GM10847 (cell line): ENCODE data around the gene GSKIP.

Experiments
- POLR2A ChIP-seq: IDR thresholded peaks from 2 replicates; pipeline ENCODE4 v1.6.1; 2011; ENCODE audit not compliant: insufficient read length; ENCODE audit errors: extremely low read depth

Gene GSKIP

DNA sequence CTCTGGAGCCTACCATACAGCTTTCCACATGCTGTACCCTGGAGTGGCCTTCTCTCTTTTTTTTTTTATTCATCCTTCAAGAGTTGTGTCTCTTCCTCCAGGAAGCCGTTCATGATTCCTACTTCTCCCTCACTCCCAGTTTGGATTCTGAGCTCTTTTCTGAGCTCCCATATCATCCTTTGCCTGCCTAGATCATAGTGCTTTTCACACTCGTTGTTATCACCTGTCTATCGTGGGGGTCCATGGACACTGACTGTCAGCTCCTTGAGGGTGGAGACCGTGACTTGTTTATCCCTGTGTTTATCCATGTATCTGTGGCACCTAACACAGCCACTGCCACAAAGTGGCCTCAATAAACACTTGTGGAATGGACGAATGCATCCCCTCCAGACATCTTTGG lies 35.6 kb downstream of the GSKIP start:
- no peak for TF ChIP-seq POLR2A

DNA sequence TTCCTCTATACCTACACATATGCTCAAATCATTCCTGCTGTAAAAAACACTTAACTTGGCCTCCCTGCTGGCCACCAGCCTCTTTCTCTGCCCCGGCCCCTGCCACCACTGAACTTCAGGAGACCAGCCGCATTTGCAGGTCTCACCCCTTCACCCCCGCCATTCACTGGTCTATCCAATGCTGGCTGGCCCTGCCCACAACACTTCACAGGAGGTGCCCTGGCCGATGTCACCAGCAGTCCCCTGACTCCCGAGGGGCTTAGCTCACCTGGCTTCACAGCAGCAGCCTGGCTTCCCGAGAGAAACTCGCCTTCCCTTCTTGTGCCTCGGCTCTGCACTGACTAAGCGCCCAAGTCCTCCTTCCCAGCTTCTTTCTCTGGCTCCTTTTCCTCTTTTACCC lies 36.1 kb downstream of the GSKIP start:
- TF ChIP-seq POLR2A: no peak

DNA sequence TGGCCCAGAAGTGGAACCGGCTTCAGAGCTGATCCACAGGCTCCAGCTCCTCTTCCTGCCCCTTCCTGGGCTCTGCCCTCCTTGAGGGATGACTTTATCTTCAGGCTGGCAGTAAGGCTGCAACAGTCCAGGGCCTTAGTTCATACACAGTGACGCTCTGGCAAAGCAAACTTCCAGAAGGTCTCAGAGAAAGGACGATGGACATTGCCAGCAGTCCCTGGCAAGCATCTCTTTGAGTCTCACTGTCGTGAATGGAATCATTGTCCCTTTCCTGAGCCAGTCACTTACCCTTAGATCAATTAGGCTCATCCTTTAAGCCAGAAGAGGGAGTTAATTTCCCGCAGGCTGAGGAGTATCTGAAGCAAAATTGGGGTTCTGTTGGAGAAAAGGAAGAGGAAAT lies 37.2 kb downstream of the GSKIP start:
- TF ChIP-seq POLR2A: no peak

DNA sequence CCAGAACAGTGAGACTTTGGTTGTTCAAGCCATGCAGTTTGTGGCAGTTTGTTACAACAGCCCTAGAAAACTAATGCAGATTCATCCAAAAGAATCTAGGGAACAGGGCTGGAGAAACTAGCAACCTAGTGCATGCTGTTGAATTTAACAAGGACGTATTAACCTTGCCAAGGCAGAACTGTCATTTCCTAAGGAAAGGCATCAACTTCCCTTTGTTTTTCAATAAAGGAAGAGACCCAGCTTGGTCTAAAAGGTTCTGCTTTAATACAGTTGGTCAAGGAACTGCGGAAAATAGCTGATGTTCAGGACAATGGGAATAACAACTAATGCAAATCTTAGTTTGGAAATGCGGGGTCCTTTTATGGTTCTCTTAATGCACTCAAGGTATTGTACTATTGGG lies 40.1 kb downstream of the GSKIP start:
- no peak for TF ChIP-seq POLR2A

DNA sequence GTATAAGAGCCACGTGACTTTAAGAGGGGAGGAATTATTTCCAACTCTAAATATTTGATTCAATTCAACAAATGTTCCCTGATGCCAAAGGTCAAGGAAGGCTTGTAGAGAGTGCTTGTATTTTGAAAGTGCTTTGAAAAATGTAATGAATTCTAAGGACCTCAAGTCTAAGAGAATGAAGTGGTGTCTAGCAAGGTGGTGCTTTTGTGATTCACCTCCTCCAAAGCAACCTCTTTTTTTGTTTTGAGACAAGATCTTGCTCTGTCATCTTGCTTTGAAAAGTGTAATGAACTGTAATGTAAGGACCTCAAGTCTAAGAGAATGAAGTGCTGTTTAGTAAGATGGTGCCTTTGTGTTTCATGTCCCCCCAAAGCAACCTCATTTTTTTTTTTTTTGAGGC lies 42.4 kb downstream of the GSKIP start:
- no peak for TF ChIP-seq POLR2A

DNA sequence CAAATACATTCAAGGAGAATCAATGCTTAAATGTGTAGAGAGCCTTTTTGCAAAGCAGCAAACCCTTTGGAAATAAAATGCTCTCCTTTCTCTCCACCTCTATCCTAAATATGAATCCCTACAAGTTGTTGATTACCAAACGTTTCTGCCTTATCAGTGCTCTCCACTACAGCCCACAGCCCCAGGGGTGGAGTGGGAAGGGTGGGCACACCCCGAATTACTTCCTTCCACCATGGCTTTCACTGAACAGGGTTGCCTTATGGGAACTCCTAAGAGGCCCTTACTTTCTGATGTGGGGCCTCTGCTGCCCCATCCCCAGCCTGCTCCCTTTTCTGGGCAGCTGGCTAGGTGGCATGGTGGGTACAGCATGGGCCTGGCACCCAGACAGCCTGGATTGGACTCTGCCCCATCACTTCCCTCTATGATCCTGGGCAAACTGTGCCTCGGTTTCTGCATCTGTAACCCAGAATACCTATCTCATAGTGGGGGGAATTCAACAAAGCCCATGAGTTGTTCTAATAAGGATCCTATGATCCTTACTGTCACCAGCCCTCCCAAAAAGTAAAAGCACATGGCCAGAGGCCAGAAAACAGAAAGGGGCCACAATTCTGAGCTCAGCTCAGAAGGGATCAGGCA lies 44.7 kb downstream of the GSKIP start:
- no peak for TF ChIP-seq POLR2A

DNA sequence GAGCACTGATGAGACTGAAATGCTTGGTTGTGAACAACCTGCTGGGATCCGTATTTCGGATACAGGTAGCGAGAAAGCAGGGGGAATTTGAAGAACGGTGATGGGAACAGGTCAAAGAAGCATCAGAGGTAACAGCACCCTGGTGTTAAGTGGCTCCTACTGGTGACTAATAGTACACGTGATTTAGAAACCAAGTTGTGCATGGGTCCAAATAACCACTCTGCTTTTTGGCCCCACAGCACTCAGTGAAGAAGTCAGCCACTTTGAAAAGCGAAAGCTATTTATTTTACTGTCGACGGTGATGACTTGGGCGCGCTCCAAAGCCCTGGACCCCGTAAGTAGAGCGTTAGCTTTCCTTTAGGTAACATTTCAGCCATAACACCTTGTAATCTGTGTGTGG lies 45.3 kb downstream of the GSKIP start:
- TF ChIP-seq POLR2A: no peak

DNA sequence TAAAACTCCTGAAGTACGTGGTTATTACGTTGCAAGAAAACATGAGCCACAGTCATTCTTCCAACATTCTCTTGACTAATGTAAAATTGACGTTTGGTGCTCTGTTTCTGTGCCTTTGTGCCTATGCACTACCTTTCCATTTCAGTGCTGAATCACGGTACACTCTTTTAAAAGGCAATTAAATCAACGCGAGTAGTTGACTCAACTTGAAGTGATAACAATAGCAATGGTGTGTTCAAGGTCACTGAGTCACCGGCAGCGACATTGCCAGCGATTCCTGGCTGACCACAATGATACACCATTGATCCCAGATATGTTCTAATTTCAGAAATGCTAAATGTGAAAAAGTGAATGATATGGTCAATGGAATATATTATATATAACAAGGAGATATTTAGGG lies 46.4 kb downstream of the GSKIP start:
- TF ChIP-seq POLR2A: no peak

DNA sequence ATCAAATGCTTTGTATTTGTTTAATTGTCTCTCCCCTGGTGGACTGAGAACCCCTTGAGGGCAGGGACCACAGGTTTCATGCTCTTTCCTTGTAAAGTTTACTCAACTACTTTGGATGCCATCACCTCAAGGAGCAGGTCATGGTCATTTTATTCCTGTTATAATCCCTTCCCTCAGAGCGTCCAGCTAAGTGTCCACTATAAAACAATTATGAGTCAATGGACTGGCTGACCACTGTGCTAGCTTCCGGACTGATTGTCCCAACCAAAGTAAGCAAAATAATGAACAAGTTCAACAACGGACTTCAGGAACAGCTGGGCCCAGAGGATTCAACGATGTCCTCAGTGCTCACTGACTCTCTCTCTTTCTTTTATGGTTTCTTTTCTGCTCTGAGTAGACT lies 46.8 kb downstream of the GSKIP start:
- no peak for TF ChIP-seq POLR2A

DNA sequence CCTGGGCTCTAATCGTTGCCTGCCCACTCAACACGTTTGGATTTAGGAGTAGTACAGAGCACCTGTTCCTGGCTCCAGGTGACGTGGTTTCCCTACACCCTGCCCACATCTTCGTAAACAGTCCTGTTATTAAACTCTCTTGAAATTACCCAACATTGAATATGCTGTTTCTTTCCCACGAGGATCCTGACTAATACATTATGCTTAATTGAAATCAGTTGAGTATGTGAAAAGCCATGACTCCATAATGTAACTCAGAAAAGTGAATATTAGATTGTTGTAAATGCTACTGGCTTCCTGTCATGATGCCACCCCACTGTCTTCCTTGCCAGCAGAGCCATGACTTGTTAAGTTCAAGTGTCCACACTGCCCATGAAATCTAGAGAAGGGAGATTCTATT lies 50.2 kb downstream of the GSKIP start:
- no peak for TF ChIP-seq POLR2A

DNA sequence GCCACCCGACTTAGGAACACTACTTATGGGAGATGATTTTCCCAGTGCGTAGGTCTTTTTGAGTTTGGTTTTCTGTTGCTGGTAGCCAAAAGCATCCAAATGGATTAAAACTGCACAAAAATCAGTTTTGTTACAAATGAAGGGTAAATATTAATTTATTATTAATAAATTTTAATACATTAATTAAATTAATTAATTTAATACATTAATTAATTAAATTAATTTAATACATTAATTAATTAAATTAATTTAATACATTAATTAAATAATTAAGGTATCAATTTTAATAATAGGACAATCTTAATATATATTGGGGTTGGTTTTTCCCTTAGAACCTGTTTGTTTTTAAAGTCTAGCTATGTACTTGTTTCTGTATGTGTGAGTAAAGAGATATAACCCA lies 52.2 kb downstream of the GSKIP start:
- TF ChIP-seq POLR2A: no peak

DNA sequence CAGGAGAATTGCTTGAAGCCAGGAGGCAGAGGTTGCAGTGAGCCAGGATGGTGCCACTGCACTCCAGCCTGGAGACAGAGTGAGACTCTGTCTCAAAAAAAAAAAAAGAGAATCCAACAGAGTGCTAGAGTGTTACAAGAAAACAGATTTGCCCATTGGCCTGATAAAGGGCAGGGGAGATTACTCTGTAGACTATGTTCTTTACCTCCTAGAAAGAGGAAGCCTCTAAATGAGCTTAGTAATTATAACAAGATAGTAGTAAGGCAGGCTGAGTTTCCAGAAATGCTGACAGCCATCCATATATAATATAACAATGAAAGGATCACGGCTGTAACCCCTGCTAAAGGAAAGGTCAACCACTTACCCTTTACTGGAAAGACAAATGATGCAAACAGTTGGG lies 53.0 kb downstream of the GSKIP start:
- TF ChIP-seq POLR2A: no peak

DNA sequence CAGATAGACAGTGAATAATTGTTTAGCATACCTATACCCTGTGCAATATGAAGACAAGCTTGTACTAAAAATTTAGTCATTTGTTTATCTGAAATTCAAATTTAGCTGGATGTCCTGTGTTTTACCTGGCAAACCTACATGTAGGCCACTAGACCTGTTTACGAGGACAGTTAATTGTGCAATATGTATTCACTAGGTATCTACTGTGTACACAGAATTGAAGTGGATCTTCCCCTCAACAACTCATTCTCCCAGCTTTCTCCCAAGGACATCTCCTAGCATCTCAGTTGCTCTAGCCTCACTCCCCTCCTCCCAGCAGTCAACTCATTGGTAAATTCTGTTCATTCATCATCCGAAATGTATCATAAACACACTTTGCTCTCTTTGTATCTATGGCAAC lies 53.9 kb downstream of the GSKIP start:
- no peak for TF ChIP-seq POLR2A

DNA sequence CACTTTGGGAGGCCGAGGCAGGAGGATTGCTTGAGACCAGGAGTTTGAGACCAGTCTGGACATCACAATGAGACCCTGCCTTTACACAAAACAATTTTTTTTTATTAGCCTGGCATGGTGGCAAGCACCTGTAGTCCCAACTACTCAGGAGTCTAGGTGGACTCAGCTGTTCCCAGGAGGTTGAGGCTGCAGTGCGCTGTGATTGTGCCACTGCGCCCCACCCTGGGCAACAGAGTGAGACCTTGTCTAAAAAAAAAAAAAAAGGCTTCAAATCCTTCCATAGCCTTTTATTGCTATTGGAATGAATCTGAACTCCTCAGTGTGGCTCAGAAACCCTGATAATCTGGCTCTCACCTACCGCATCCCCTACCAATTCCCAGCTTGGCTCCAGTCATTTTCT lies 54.7 kb downstream of the GSKIP start:
- TF ChIP-seq POLR2A: no peak

DNA sequence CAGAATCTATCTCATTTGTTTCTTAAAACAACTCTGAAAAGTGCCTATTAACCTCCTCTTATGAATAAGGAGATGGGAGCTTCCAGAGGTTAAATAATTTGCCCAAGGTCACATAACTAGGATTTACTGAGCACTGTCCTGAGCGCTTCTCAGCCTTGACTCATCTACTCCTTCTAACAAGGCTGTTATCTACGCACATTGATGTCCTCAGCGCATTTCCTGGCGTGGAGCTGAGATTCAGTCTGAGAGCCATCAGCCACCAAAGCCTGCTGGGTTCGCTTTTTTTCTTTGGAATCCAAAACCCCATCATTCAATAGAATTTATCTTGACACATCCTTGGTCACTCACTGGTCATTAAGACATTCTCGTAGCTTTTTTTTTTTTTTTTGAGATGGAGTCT lies 57.9 kb downstream of the GSKIP start:
- TF ChIP-seq POLR2A: no peak

DNA sequence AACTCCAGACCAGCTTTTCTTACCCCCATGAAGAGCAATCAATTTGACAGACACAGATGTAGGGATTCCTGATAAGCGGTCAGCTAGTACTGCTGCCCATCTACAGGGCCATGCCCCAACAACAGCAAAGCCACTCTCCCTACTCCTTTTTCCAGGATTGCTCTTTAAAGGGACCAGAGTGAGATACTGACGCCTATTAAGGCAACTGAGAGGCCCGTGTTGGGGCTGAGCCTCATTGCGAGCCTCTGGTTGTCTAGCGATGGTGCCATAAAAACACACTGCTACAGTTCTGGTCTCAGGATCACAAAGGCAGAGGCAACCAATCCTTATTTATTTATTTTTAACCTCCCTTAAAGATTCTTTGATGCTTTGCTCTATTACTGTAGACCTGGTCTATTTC lies 59.7 kb downstream of the GSKIP start:
- TF ChIP-seq POLR2A: no peak

DNA sequence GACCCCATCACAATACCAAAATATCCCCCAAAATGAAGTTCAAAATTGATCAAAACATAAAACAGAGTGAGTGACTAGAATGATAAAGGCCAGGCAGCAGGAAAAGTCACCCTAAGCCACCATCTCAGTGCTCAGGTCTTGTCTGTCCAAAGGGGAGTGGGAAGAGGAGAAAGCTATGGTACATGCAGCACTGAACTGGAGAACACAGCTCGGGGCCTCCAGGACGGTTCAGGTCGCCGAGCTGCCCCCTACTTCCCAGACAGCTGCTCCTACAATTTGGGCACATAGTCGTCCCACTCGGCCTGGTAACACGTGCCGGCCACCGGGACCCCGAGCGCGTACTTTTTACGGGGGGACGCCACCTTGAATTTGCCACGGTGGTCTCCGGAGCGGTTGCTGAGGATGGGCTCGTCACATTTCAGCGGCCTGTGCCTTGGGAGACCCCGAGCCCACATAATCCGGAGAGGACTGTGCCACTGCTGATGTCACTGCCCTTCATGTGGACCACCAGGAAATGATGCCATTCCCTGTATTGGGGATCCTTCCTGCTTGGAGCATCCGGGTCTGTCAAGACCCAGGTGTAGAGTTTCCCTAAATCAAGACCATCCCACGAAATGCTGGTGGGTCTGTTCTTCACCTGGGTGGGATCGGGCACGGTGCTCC lies 60.3 kb downstream of the GSKIP start:
- no peak for TF ChIP-seq POLR2A

DNA sequence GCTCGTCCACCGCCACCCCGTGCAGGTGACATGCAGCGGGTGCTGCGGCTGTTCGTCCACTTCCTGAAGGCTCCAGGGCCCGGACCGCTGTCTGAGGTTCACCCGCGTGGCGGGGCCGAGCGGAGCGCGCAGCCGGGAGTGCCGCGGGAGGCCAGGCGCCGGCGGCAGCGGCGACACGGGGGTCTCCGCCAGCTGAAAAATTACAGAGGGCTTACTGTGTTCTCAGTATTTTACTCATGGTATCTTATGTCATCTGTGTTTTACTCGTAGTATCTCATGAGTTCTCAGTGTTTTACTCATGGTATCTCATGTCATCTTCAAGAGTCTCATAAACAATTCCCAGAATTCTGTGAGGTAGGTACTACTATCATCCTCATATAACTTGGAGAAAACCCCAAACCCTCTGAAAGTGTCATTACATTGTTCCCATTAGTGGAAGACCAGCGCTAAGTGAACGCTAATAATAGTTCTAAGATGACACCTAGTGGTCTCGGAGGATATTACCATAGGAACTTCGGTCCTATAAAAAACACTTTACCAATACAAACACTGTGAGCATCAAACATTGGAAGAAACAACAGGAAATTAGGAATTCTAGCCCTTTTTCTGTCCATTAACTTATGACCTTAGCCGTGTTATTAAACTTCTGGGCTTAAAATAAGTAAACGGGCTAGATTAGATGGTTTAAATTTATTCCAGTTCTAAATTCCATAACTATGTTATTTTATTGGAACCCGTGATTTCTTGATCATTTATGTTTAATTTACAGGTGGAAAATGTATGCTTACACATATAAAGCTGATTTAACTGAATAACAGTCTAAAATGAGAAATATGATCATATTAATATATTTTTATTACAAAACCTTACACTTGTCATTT lies 61.0 kb downstream of the GSKIP start:
- TF ChIP-seq POLR2A: no peak
